GM19467 (cell line): ENCODE data around the gene MRPS7.
"Not testable (repeated sequence)": the region's sequence is repeated elsewhere in the genome, so short reads cannot be mapped to it uniquely, and the experiment has no call there.

Source experiments
- ATAC-seq: cut with Tn5 transposase; IDR thresholded peaks from one replicate; pipeline ENCODE4 v1.9.1; 2021; ENCODE audit warnings: mild to moderate bottlenecking, moderate library complexity; ENCODE audit not compliant: unreplicated experiment

The MRPS7 gene

GRCh38 chr17:75270966-75271232, 9.2 kb downstream of the MRPS7 start, which contains the start of gene MIF4GD:
TSS of gene MIF4GD (minus strand) at chr17:75271231. CDS start at chr17:75270195, 1,036 bp downstream.
- no peak for ATAC-seq

- ATAC-seq: peak; percentile 59
Observed at GRCh38 chr17:75271233-75271954, 9.7 kb downstream of the MRPS7 start.

GRCh38 chr17:75271955-75272847, 10.5 kb downstream of the MRPS7 start:
- no peak for ATAC-seq

- no peak for ATAC-seq
Observed at GRCh38 chr17:75272848-75273184, 11.1 kb downstream of the MRPS7 start.

GRCh38 chr17:75273977-75274708, 12.5 kb downstream of the MRPS7 start:
- no peak for ATAC-seq

GRCh38 chr17:75277664-75278071, 16.0 kb downstream of the MRPS7 start:
- no peak for ATAC-seq

- ATAC-seq: not testable (repeated sequence)
Observed at GRCh38 chr17:75280189-75280588, 18.5 kb downstream of the MRPS7 start.

- ATAC-seq: no peak
Observed at GRCh38 chr17:75285123-75285522, 23.4 kb downstream of the MRPS7 start.

GRCh38 chr17:75287221-75287620, 25.5 kb downstream of the MRPS7 start:
- ATAC-seq: no peak

GRCh38 chr17:75288359-75288758, 26.7 kb downstream of the MRPS7 start:
- no peak for ATAC-seq

GRCh38 chr17:75288770-75289114, 27.1 kb downstream of the MRPS7 start:
- peak; percentile 11 for ATAC-seq

- peak; percentile 90 for ATAC-seq
Observed at GRCh38 chr17:75289115-75289831, 27.6 kb downstream of the MRPS7 start, which contains the start of gene SLC25A19. TSS of gene SLC25A19 (minus strand) at chr17:75289433. CDS start at chr17:75286764, 2,669 bp downstream.

- ATAC-seq: peak; percentile 21
Observed at GRCh38 chr17:75289832-75290337, 28.2 kb downstream of the MRPS7 start.

GRCh38 chr17:75292810-75293448, 31.2 kb downstream of the MRPS7 start:
- not testable (repeated sequence) for ATAC-seq

- ATAC-seq: peak; percentile 52
Observed at GRCh38 chr17:75295201-75296158, 33.8 kb downstream of the MRPS7 start.

GRCh38 chr17:75300280-75300679, 38.6 kb downstream of the MRPS7 start:
- no peak for ATAC-seq

- no peak for ATAC-seq
Observed at GRCh38 chr17:75301049-75301448, 39.4 kb downstream of the MRPS7 start.

- ATAC-seq: no peak
Observed at GRCh38 chr17:75301502-75302206, 40.0 kb downstream of the MRPS7 start.
